SK-N-SH treated with all-trans-retinoic acid at 6 μM for 48 hours (cell line): ENCODE data around the gene YIPF2.

Experiments
- ARNTL ChIP-seq: fragments of 450-650 bp; formaldehyde crosslinking; IDR thresholded peaks from 2 replicates; pipeline ENCODE4 v1.5.0; 2020; ENCODE audit warnings: low read depth, mild to moderate bottlenecking, moderate library complexity, borderline replicate concordance
- CREB5 ChIP-seq: fragments of 250-450 bp; sonication (Bioruptor Pico); IDR thresholded peaks from 2 replicates; pipeline ENCODE4 v1.5.1; 2020; ENCODE audit warnings: low read depth, mild to moderate bottlenecking, moderate library complexity
- CSRNP3 ChIP-seq: fragments of 250-450 bp; sonication (Bioruptor Pico); IDR thresholded peaks from 2 replicates; pipeline ENCODE4 v1.5.1; 2021; ENCODE audit warnings: mild to moderate bottlenecking, moderate library complexity
- ESRRG ChIP-seq: fragments of 250-450 bp; sonication (Bioruptor Pico); IDR thresholded peaks from 2 replicates; pipeline ENCODE4 v1.6.1; 2021; ENCODE audit warnings: mild to moderate bottlenecking
- RARB ChIP-seq: fragments of 250-450 bp; sonication (Bioruptor Pico); IDR thresholded peaks from 2 replicates; pipeline ENCODE4 v1.8.0; 2021; ENCODE audit warnings: mild to moderate bottlenecking, moderate library complexity
- TOX ChIP-seq: fragments of 250-450 bp; sonication (Bioruptor Pico); IDR thresholded peaks from 2 replicates; pipeline ENCODE4 v1.8.0; 2021; ENCODE audit warnings: mild to moderate bottlenecking, moderate library complexity, borderline replicate concordance
- TSHZ2 ChIP-seq: fragments of 250-450 bp; sonication (Bioruptor Pico); IDR thresholded peaks from 2 replicates; pipeline ENCODE4 v1.5.0; 2020; ENCODE audit warnings: mild to moderate bottlenecking, moderate library complexity
- ZC3H10 ChIP-seq: fragments of 250-450 bp; sonication (Bioruptor Pico); IDR thresholded peaks from 2 replicates; pipeline ENCODE4 v1.5.1; 2021; ENCODE audit warnings: mild to moderate bottlenecking, moderate library complexity
- ZFP30 ChIP-seq: fragments of 450-650 bp; formaldehyde crosslinking; IDR thresholded peaks from 2 replicates; pipeline ENCODE4 v1.5.0; 2022; ENCODE audit warnings: mild to moderate bottlenecking, moderate library complexity
- ZNF8 ChIP-seq: fragments of 450-650 bp; formaldehyde crosslinking; IDR thresholded peaks from 2 replicates; pipeline ENCODE4 v1.5.0; 2020; ENCODE audit warnings: mild to moderate bottlenecking, moderate library complexity

- TF ChIP-seq TSHZ2 (no peak), CSRNP3 (CRISPR knock-in tag) (no peak), RARB (CRISPR knock-in tag) (no peak), ESRRG (CRISPR knock-in tag) (no peak), CREB5 (CRISPR knock-in tag) (no peak), ZNF8 (CRISPR knock-in tag) (no peak), ZC3H10 (CRISPR knock-in tag) (no peak), ZFP30 (no peak), ARNTL (CRISPR knock-in tag) (no peak), TOX (CRISPR knock-in tag) (no peak)
Observed at GRCh38 chr19:10874024-10874423, 54.4 kb downstream of the YIPF2 start.
